SK-N-SH (cell line): ENCODE measurements around the gene LCN10.

Experiments used
- CHD2 ChIP-seq: fragments of 150-350 bp; IDR thresholded peaks from 2 replicates; pipeline ENCODE4 v1.6.1; 2018; ENCODE audit warnings: low read length; ENCODE audit not compliant: partially characterized antibody
- EP300 ChIP-seq, 2 experiments: IDR thresholded peaks; 2 replicates each; pipeline versions ENCODE4 v1.4.0 to v1.6.1; 2012; ENCODE audit warnings: borderline replicate concordance in 1 of 2, low read depth in 1 of 2, low read length in 1 of 2
- FOXM1 ChIP-seq: IDR thresholded peaks from 2 replicates; pipeline ENCODE4 v1.4.0; 2012; ENCODE audit warnings: low read depth, mild to moderate bottlenecking
- JUND ChIP-seq: IDR thresholded peaks from 2 replicates; pipeline ENCODE4 v1.4.0; 2012
- MXI1 ChIP-seq: IDR thresholded peaks from 2 replicates; pipeline ENCODE4 v1.6.1; 2012; ENCODE audit warnings: mild to moderate bottlenecking, low read depth, low read length, improper control_type of control experiment
- NFIC ChIP-seq: IDR thresholded peaks from 2 replicates; pipeline ENCODE4 v1.4.0; 2012; ENCODE audit warnings: borderline replicate concordance
- POLR2AphosphoS5 ChIP-seq: IDR thresholded peaks from 2 replicates; pipeline ENCODE4 v1.6.1; 2012; ENCODE audit warnings: low read depth, low read length
- RXRA ChIP-seq: IDR thresholded peaks from 2 replicates; pipeline ENCODE4 v1.4.0; 2012; ENCODE audit warnings: low read depth, mild to moderate bottlenecking, borderline replicate concordance
- TEAD4 ChIP-seq: IDR thresholded peaks from 2 replicates; pipeline ENCODE4 v1.4.0; 2012; ENCODE audit warnings: mild to moderate bottlenecking, borderline replicate concordance; ENCODE audit not compliant: insufficient read depth
- USF2 ChIP-seq: fragments of 150-350 bp; IDR thresholded peaks from 2 replicates; pipeline ENCODE4 v1.6.1; 2017; ENCODE audit warnings: antibody characterized with exemption, low read length, low read depth, borderline replicate concordance
- TF ChIP-seq, protein P1 (sequence below): fragments of 200-600 bp; sonication (generic); IDR thresholded peaks from 2 replicates; pipeline ENCODE4 v1.6.1; 2017; ENCODE audit warnings: antibody characterized with exemption, mild to moderate bottlenecking, moderate library complexity
- TF ChIP-seq, protein P2 (sequence below): IDR thresholded peaks from 2 replicates; pipeline ENCODE4; 2012
- TF ChIP-seq, protein P3 (sequence below): IDR thresholded peaks from 2 replicates; pipeline ENCODE4 v1.4.0; 2012; ENCODE audit warnings: low read depth

DNA sequence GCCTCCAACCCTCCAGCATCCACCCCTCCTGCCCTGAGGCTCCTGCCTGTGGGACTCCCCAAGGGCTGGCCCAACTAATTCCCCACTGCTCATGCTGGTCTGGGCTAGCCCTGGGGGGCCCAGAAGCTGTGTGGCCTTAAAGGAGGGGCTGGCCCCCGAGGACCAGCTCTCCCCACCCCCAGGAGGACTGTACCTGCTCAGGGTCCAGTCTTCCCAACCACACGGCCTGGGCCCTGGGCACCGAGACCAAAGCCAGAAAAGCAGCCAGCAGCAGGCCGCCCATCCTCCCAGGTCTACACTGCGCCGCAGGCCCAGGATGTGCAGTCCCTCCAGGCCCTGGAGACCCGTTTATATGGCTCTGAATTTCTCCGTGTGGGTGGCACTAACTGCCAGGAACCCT, 5.5 kb upstream of the LCN10 start, which contains the start of gene LCN6:
- no peak for TF ChIP-seq CHD2
- no peak for TF ChIP-seq EP300 (IDR thresholded peaks at IDR 0.05; ENCODE audit: borderline replicate concordance in 1 of 2, low read depth in 1 of 2, low read length in 1 of 2)
- TF ChIP-seq, protein P1, sequence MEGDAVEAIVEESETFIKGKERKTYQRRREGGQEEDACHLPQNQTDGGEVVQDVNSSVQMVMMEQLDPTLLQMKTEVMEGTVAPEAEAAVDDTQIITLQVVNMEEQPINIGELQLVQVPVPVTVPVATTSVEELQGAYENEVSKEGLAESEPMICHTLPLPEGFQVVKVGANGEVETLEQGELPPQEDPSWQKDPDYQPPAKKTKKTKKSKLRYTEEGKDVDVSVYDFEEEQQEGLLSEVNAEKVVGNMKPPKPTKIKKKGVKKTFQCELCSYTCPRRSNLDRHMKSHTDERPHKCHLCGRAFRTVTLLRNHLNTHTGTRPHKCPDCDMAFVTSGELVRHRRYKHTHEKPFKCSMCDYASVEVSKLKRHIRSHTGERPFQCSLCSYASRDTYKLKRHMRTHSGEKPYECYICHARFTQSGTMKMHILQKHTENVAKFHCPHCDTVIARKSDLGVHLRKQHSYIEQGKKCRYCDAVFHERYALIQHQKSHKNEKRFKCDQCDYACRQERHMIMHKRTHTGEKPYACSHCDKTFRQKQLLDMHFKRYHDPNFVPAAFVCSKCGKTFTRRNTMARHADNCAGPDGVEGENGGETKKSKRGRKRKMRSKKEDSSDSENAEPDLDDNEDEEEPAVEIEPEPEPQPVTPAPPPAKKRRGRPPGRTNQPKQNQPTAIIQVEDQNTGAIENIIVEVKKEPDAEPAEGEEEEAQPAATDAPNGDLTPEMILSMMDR: no peak
- no peak for TF ChIP-seq POLR2AphosphoS5
- TF ChIP-seq USF2: no peak
- no peak for TF ChIP-seq NFIC
- TF ChIP-seq, protein P2, sequence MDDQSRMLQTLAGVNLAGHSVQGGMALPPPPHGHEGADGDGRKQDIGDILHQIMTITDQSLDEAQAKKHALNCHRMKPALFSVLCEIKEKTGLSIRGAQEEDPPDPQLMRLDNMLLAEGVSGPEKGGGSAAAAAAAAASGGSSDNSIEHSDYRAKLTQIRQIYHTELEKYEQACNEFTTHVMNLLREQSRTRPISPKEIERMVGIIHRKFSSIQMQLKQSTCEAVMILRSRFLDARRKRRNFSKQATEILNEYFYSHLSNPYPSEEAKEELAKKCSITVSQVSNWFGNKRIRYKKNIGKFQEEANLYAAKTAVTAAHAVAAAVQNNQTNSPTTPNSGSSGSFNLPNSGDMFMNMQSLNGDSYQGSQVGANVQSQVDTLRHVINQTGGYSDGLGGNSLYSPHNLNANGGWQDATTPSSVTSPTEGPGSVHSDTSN: no peak
- TF ChIP-seq RXRA: no peak
- no peak for TF ChIP-seq TEAD4
- no peak for TF ChIP-seq JUND
- no peak for TF ChIP-seq MXI1
- no peak for TF ChIP-seq FOXM1
- TF ChIP-seq, protein P3, sequence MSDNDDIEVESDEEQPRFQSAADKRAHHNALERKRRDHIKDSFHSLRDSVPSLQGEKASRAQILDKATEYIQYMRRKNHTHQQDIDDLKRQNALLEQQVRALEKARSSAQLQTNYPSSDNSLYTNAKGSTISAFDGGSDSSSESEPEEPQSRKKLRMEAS: no peak
